ENCODE results near the gene ATG2B.

GRCh38 chr14:96239711-96240141 is 123.4 kb downstream of the ATG2B start:
- no peak for TF ChIP-seq POLR2AphosphoS5 (IDR thresholded peaks at IDR 0.05; ENCODE audit: borderline replicate concordance, low read depth, low read length)
- no peak for TF ChIP-seq EZH2 (IDR thresholded peaks at IDR 0.05)
